GM12892 (cell line): ENCODE results near the gene CBX6.

Experiments used
- DNase-seq: peaks from one replicate; pipeline ENCODE4 v3.0.0; 2011; ENCODE audit not compliant: insufficient read length
- FAIRE-seq: peaks from 2 replicates; lab custom pipeline; 2011; peaks lifted over from hg19 to GRCh38; lab: Jason Lieb, UNC
- POLR2A ChIP-seq: IDR thresholded peaks from 2 replicates; pipeline ENCODE4 v1.6.1; 2011; ENCODE audit warnings: low read depth, low read length, control low read depth
- POLR2AphosphoS5 ChIP-seq: IDR thresholded peaks from 2 replicates; pipeline ENCODE4 v1.6.1; 2011; ENCODE audit warnings: low read depth, low read length, control low read depth
- TAF1 ChIP-seq: IDR thresholded peaks from 2 replicates; pipeline ENCODE4 v1.6.1; 2011; ENCODE audit warnings: low read depth, mild to moderate bottlenecking, control low read depth, low read length, borderline replicate concordance

CBX6 gene

GRCh38 chr22:38831166-38831945 lies 40.7 kb downstream of the CBX6 start:
- TF ChIP-seq POLR2A (no peak), TAF1 (no peak), POLR2AphosphoS5 (no peak)
- DNase-seq (no peak), FAIRE-seq (no peak)

GRCh38 chr22:38830845-38831108 lies 41.2 kb downstream of the CBX6 start:
- FAIRE-seq (no peak), DNase-seq (no peak)
- TF ChIP-seq TAF1 (no peak), POLR2A (no peak), POLR2AphosphoS5 (no peak)

DNA sequence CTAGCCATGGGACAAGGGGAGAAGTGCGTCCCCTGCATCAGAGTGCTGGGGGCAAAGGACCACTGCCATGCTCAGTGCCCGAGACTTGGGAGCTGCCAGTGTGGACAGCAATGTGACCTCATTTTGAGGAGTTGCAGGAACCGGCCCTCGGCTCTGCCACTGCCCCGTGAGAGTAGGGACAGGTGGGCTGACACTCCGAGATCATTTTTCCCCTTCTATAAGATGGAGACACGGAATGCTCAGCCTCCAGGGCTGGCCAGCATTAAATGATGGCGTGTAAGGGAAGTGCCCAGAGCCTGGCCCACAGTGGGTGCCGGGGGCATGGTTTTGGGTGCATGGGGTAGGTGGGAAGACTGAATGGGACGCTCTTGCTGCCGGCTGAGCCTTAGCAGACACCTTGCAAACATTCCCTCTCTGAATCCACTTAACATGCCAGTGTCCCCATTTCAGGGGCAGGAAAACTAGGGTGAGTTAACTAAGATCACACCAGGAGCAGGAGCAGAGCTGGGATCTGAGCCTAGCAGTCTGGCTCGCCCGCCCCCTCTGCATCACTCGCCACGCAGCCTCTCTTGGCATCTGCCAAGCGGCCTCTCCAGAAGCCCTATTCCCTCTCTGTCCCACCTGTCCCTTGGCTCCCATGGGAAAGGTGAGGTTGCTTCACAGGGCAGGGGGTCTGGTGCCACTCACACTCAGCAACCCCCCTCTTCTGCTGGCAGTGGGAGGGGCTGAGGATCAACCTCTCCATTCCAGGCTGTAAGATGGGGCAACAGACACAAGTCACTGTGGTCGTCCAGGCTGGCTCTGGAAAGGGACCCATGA lies 41.8 kb downstream of the CBX6 start:
- TF ChIP-seq POLR2A (no peak), TAF1 (no peak), POLR2AphosphoS5 (no peak)
- FAIRE-seq (no peak), DNase-seq (no peak)

DNA sequence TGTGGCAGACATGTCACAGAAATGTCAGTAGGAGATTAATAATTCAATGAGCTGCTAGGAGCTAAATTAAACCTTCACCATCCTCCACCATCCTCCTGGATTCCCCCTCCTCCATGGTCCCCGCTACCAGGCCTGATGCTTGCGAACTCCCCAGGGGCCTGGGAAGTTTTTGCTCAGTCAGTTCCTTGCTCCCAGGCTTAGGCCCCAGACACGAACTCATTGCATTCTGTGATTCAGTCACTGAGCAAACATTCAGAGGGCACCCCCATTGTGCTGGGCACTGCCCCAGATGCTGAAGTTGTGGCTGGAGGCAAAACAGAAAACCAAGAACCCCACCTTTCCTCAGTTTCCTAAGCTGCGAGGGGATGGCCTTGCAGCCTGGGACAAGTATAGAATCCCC lies 42.5 kb downstream of the CBX6 start:
- DNase-seq = no peak
- TF ChIP-seq POLR2A (no peak), POLR2AphosphoS5 (no peak), TAF1 (no peak)
- FAIRE-seq = no peak

DNA sequence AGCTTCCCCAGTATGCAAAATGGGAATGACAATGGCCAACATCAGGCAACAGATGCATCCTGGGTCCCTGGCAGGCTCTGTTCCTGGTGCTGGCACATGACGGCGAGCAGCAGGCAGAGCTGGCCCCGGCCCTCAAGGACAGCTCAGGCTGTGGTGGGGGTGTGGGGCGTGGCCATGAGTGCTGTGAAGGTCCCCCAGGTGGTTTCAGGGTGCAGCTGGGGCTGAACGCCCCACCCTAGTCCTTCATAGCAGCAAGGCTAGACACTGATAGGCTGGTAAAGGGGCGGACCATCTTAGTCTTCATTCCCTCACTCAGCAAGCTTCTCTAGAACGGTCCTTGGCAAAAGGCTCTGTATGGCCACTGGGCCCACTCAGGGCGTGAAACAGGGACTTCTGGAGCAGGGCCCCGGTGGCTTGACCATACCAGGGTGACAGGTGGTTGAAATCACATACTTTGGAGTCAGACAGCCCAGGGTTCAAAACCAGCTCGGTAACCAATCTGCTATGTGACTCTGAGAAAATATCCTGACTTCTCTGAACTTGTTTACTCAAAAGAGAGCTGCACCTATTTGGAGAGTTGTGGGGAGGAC lies 43.3 kb downstream of the CBX6 start:
- FAIRE-seq (no peak), DNase-seq (no peak)
- TF ChIP-seq POLR2AphosphoS5 (no peak), TAF1 (no peak), POLR2A (no peak)

GRCh38 chr22:38828191-38828590 lies 43.8 kb downstream of the CBX6 start:
- TF ChIP-seq TAF1 (no peak), POLR2AphosphoS5 (no peak), POLR2A (no peak)
- no peak for DNase-seq
- FAIRE-seq = no peak

GRCh38 chr22:38827510-38827909 lies 44.5 kb downstream of the CBX6 start:
- no peak for TF ChIP-seq POLR2AphosphoS5
- no peak for TF ChIP-seq POLR2A
- TF ChIP-seq TAF1 = no peak
- no peak for FAIRE-seq
- DNase-seq = no peak

- FAIRE-seq = no peak
- TF ChIP-seq POLR2AphosphoS5 (no peak), POLR2A (no peak), TAF1 (no peak)
- no peak for DNase-seq
These were observed 45.2 kb downstream of the CBX6 start for GRCh38 chr22:38826801-38827200.

GRCh38 chr22:38826386-38826785 lies 45.6 kb downstream of the CBX6 start:
- FAIRE-seq (no peak), DNase-seq (no peak)
- TF ChIP-seq POLR2AphosphoS5 = no peak
- TF ChIP-seq TAF1 = no peak
- TF ChIP-seq POLR2A = no peak

DNA sequence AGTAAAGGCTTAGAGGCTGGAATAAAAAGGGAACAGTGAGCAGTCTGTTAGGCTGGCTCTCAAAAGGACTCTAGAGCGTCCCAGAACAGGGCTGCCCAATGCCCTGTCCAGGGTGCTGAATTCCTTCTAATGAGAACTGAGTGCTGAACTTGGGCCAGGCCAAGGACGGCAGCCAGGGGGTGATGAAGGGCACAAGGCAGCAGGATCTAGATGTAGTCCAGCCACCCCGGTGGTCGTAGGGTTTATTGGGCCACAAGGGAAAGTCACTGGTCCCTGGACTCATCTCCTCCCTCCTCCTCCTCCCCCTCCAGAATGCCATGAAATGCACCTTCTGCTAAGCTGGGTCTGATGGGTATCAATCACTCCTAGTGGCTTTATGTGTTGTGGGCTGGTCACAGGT lies 47.4 kb downstream of the CBX6 start:
- TF ChIP-seq TAF1 (no peak), POLR2AphosphoS5 (no peak), POLR2A (no peak)
- peak; percentile 63 for DNase-seq
- no peak for FAIRE-seq

GRCh38 chr22:38823637-38824036 lies 48.4 kb downstream of the CBX6 start:
- FAIRE-seq (no peak), DNase-seq (no peak)
- TF ChIP-seq POLR2AphosphoS5 (no peak), TAF1 (no peak), POLR2A (no peak)
